ENCODE results near the gene IRF2BP2.

Gene IRF2BP2

DNA sequence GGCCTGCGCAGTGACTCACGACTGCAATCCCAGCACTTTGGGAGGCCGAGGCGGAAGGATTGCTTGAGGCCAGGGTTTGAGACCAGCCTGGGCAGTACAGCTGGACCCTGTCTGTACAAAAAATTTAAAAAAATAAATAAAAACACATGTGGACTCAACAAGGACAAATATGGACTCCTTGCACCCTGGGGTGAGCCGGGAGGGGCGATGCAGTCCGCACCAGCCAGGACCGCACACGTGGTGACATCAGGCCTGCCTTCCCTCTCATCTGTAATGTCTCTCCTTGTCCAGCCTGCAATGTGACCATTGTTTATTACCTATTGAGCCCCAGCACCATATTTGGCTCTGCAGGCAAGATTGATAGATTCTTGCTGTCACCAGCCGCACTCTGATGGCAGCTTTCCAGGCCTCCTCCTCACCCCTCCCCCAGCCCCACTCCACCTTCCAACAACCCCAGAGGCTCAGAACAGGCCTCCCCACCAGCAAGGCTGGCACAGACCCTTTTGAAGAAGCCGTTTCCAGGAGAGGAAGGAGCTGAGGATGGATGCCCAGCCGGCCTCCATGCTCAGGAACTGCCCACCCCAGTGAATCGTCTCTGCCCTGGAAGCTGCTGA is 55.2 kb downstream of the IRF2BP2 start:
- no peak for DNase-seq
